B cell (primary cell): ENCODE data around the gene ADA. TPM values are rescaled to one million over a fixed set of nuclear protein-coding genes. Genes with fewer than 3 reads are reported as not detected.
A peak's percentile ranks its signal among the peaks of the same experiment; 100 is the strongest.

Experiments used
- ATAC-seq: fragments of 200-7000 bp; cut with Tn5 transposase; one replicate; pipeline ENCODE4 v1.10.0; 2021; ENCODE audit warnings: low read depth, mild to moderate bottlenecking, moderate number of reproducible peaks, moderate library complexity
- CTCF ChIA-PET: fragments of 350-600 bp; sonication (Branson Sonifier 250); formaldehyde crosslinking; loops from one replicate; lab custom pipeline; 2021; ENCODE audit warnings: antibody characterized with exemption, inconsistent platforms; lab: Charles Lee
- POLR2A ChIA-PET: fragments of 350-600 bp; sonication (Branson Sonifier 250); formaldehyde crosslinking; loops from one replicate; lab custom pipeline; 2021; ENCODE audit warnings: antibody characterized with exemption; lab: Charles Lee
- DNase-seq: peaks from one replicate; pipeline ENCODE4 v3.0.0; 2013
- H2AFZ ChIP-seq: 2 replicates; pipeline ENCODE4 v1.6.1; 2012; ENCODE audit warnings: mild to moderate bottlenecking, low read depth, low read length; ENCODE audit not compliant: insufficient read depth, poor library complexity, severe bottlenecking
- H3K27ac ChIP-seq, 2 donors: 1 replicate in 1 of 2; 2 replicates in 1 of 2; pipeline ENCODE4 v1.5.1; 2012 to 2013; ENCODE audit warnings: low read length in 2 of 2, mild to moderate bottlenecking in 2 of 2, moderate library complexity in 1 of 2
- H3K27me3 ChIP-seq, 4 experiments: fragments of 200-600 bp in 1 of 4; sonication (generic) in 1 of 4; replicated peaks in 1 of 4; 1 replicate in 2 of 4; 2 replicates in 2 of 4; pipeline versions ENCODE4 v1.6.1 to v1.7.0; 2013 to 2016; ENCODE audit warnings: low read length in 3 of 4, mild to moderate bottlenecking in 2 of 4, mixed read lengths in 1 of 4, moderate library complexity in 1 of 4; ENCODE audit not compliant: insufficient read depth in 4 of 4, control insufficient read depth in 3 of 4; ENCODE audit errors: control extremely low read depth in 1 of 4
- H3K36me3 ChIP-seq, 2 experiments: replicated peaks in 1 of 2; 1 replicate in 1 of 2; 2 replicates in 1 of 2; pipeline versions ENCODE4 v1.6.1 to v1.7.1; 2013; ENCODE audit warnings: low read length in 1 of 2; ENCODE audit not compliant: insufficient read depth in 2 of 2, control insufficient read depth in 1 of 2; ENCODE audit errors: control extremely low read depth in 1 of 2, extremely low read depth in 1 of 2
- H3K4me1 ChIP-seq, 2 donors: fragments of 200-600 bp in 1 of 2; sonication (generic) in 1 of 2; 1 replicate in 1 of 2; 2 replicates in 1 of 2; pipeline versions ENCODE4 v1.5.1 to v1.6.1; 2013 to 2017; ENCODE audit warnings: low read length in 2 of 2; ENCODE audit not compliant: control insufficient read depth in 2 of 2, insufficient read depth in 2 of 2
- H3K4me2 ChIP-seq: replicated peaks from 2 replicates; pipeline ENCODE3; 2012; ENCODE audit warnings: mild to moderate bottlenecking, low read depth, low read length; ENCODE audit not compliant: poor library complexity, severe bottlenecking
- H3K4me3 ChIP-seq, 5 experiments: fragments of 200-600 bp in 1 of 5; sonication (generic) in 1 of 5; 1 replicate in 3 of 5; 2 replicates in 2 of 5; pipeline versions ENCODE4 v1.5.1 to v1.7.0; 2011 to 2016; ENCODE audit warnings: low read length in 4 of 5, mild to moderate bottlenecking in 4 of 5, low read depth in 2 of 5, control low read depth in 1 of 5, moderate library complexity in 1 of 5; ENCODE audit not compliant: insufficient read depth in 1 of 5; ENCODE audit errors: control extremely low read depth in 1 of 5, extremely low read depth in 1 of 5
- H3K79me2 ChIP-seq: fragments of 200-600 bp; sonication (generic); one replicate; pipeline ENCODE4 v1.6.0; 2016; ENCODE audit warnings: low read length; ENCODE audit not compliant: control insufficient read depth, insufficient read depth
- H3K9ac ChIP-seq: fragments of 200-600 bp; sonication (generic); 2 replicates; pipeline ENCODE4 v1.6.1; 2017; ENCODE audit warnings: mild to moderate bottlenecking, low read length, moderate library complexity
- H3K9me3 ChIP-seq, 3 donors: one replicate each; pipeline versions ENCODE4 v1.6.1 to v1.7.1; 2013; ENCODE audit warnings: low read length in 2 of 3; ENCODE audit not compliant: control insufficient read depth in 2 of 3, insufficient read depth in 1 of 3; ENCODE audit errors: control extremely low read depth in 1 of 3
- H4K20me1 ChIP-seq: 2 replicates; pipeline ENCODE4 v1.6.0; 2012; ENCODE audit warnings: mild to moderate bottlenecking, low read length; ENCODE audit not compliant: insufficient read depth, control insufficient read depth, poor library complexity, severe bottlenecking
- H3K27ac Mint-ChIP-seq: one replicate; pipeline ENCODE4 v1.8.0; 2021; ENCODE audit warnings: mixed read lengths
- H3K27me3 Mint-ChIP-seq: one replicate; pipeline ENCODE4 v1.8.0; 2021; ENCODE audit warnings: mixed read lengths
- H3K4me1 Mint-ChIP-seq: one replicate; pipeline ENCODE4 v1.8.0; 2021; ENCODE audit warnings: mixed read lengths
- H3K4me3 Mint-ChIP-seq: one replicate; pipeline ENCODE4 v1.8.0; 2021; ENCODE audit warnings: mixed read lengths
- H3K9me3 Mint-ChIP-seq: one replicate; pipeline ENCODE4 v1.8.0; 2022; ENCODE audit warnings: mixed read lengths; ENCODE audit not compliant: insufficient read depth
- EZH2 ChIP-seq: IDR thresholded peaks from 2 replicates; pipeline ENCODE4 v1.6.1; 2012; ENCODE audit warnings: borderline replicate concordance, low read depth, mild to moderate bottlenecking, moderate library complexity, low read length; ENCODE audit not compliant: insufficient read depth, poor library complexity, severe bottlenecking
- WGBS: methylation state at CpG from one replicate; pipeline ENCODE4 v1.1.5; 2013; ENCODE audit warnings: missing lambda C conversion rate; ENCODE audit not compliant: insufficient coverage; 5-methylcytosine and 5-hydroxymethylcytosine counted together
- intact Hi-C: fragments of 100-400 bp; cut with micrococcal nuclease; formaldehyde crosslinking; loops from one replicate; pipeline ENCODE4 v1.10.0; 2022
- polyA plus RNA-seq: library from polyadenylated mRNA; depleted of rRNA; stranded (reverse); fragments of >200 nt; gene quantifications from 2 replicates; pipeline ENCODE4 v1.2.3, GENCODE V29; 2012
- total RNA-seq, 2 donors: library from RNA; stranded (reverse); fragments of 120-200 nt in 1 of 2; gene quantifications; 1 replicate in 1 of 2; 2 replicates in 1 of 2; pipeline versions ENCODE4 v1.2.3 to v1.2.4, GENCODE V29; 2013 to 2022
- TF ChIP-seq, protein P1 (sequence below): fragments of 200-600 bp; IDR thresholded peaks from one replicate; pipeline ENCODE4 v1.8.0; 2022; ENCODE audit warnings: antibody characterized with exemption, mild to moderate bottlenecking

ADA gene
- total and polyA plus RNA-seq, 2 donors (not counting 1 experiment from before 2014, with no cell fraction given), result 10.0 to 34.2 TPM

- no peaks in the 10 kb centered on the region for H3K36me3 ChIP-seq
- DNase-seq (peak; percentile 84), ATAC-seq (peak; percentile 73)
- peak overlapping the region; percentile 44 for H2AFZ ChIP-seq
- Mint-ChIP-seq H3K4me1 (peaks cover 42% of the 10 kb centered on the region), H3K27ac (peak overlapping the region; percentile 66), H3K4me3 (peak overlapping the region; percentile 48), H3K27me3 (no peaks in the 10 kb centered on the region), H3K9me3 (no peaks in the 10 kb centered on the region)
- intact Hi-C loops, result loop anchor here (1.0 to 10.0 kb wide), 7 partner anchors 10 to 191 kb away; no protein-coding TSS in a partner anchor
- peaks cover 47% of the 10 kb centered on the region for H3K79me2 ChIP-seq
- POLR2A ChIA-PET, result interaction anchor here (0.8 to 4.4 kb wide), 7 partner anchors 10 to 105 kb away, joined by 3 to 29 read pairs (median 4); partner anchors contain the start of gene SERINC3
- H3K9me3 ChIP-seq, result no peaks in the 10 kb centered on the region
- no peaks in the 10 kb centered on the region for H4K20me1 ChIP-seq
- peaks cover 36 to 39% of the 10 kb centered on the region in 2 donors for H3K4me1 ChIP-seq
- peak overlapping the region; percentile 51 for H3K4me2 ChIP-seq
- peak overlapping the region in 2 of 5 experiments; percentile 10 to 17 for H3K4me3 ChIP-seq
- peak overlapping the region; percentile 22 for H3K9ac ChIP-seq
- no peak for TF ChIP-seq EZH2
- TF ChIP-seq, protein P1, sequence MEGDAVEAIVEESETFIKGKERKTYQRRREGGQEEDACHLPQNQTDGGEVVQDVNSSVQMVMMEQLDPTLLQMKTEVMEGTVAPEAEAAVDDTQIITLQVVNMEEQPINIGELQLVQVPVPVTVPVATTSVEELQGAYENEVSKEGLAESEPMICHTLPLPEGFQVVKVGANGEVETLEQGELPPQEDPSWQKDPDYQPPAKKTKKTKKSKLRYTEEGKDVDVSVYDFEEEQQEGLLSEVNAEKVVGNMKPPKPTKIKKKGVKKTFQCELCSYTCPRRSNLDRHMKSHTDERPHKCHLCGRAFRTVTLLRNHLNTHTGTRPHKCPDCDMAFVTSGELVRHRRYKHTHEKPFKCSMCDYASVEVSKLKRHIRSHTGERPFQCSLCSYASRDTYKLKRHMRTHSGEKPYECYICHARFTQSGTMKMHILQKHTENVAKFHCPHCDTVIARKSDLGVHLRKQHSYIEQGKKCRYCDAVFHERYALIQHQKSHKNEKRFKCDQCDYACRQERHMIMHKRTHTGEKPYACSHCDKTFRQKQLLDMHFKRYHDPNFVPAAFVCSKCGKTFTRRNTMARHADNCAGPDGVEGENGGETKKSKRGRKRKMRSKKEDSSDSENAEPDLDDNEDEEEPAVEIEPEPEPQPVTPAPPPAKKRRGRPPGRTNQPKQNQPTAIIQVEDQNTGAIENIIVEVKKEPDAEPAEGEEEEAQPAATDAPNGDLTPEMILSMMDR, result peak; percentile 73
- 0% methylated on average over 3 of the region's 3 CpGs for WGBS
- peak overlapping the region; percentile 17 to 24 for H3K27ac ChIP-seq
- no peaks in the 10 kb centered on the region for H3K27me3 ChIP-seq
- CTCF ChIA-PET, result interaction anchor here (0.5 to 24.0 kb wide), 29 partner anchors 9 to 793 kb away, joined by 3 to 772 read pairs (median 6); partner anchors contain the start of genes ADA and SERINC3
Observed at GRCh38 chr20:44576297-44576696, 75.2 kb downstream of the ADA start.

GRCh38 chr20:44574372-44574771, 77.1 kb downstream of the ADA start:
- H2AFZ ChIP-seq, result no peak overlapping the region
- peaks cover 24% of the 10 kb centered on the region for H3K4me1 Mint-ChIP-seq
- H3K79me2 ChIP-seq, result peaks cover 28% of the 10 kb centered on the region
- no peak overlapping the region for H3K27ac ChIP-seq
- no peak overlapping the region for H3K4me3 Mint-ChIP-seq
- no peak overlapping the region for H3K9ac ChIP-seq
- H3K27me3 Mint-ChIP-seq, result no peaks in the 10 kb centered on the region
- H3K27ac Mint-ChIP-seq, result no peak overlapping the region
- no peak overlapping the region for H3K4me3 ChIP-seq
- no peaks in the 10 kb centered on the region for H3K27me3 ChIP-seq
- no peak for DNase-seq
- no peaks in the 10 kb centered on the region for H3K9me3 Mint-ChIP-seq
- intact Hi-C loops, result loop anchor here (10.0 kb wide), 1 partner anchor 190 kb away; no protein-coding TSS in a partner anchor
- H3K9me3 ChIP-seq, result no peaks in the 10 kb centered on the region
- H3K36me3 ChIP-seq, result no peaks in the 10 kb centered on the region
- POLR2A ChIA-PET, result interaction anchor here (0.6 kb wide), 1 partner anchor 41 kb away, joined by 3 read pairs; no protein-coding TSS in a partner anchor
- peaks cover 17 to 20% of the 10 kb centered on the region in 2 donors for H3K4me1 ChIP-seq
- no peak overlapping the region for H3K4me2 ChIP-seq
- ATAC-seq, result no peak
- WGBS, result 100% methylated on average over 1 of the region's 4 CpGs
- H4K20me1 ChIP-seq, result no peaks in the 10 kb centered on the region
- no peak for TF ChIP-seq EZH2
- TF ChIP-seq, protein P1, result no peak
- CTCF ChIA-PET, result interaction anchor here (0.7 to 24.0 kb wide), 7 partner anchors 9 to 110 kb away, joined by 3 to 772 read pairs (median 17); partner anchors contain the start of gene PKIG
